Uterus (tissue), 2 donors: Measurements from ENCODE around the gene PRRX2.

Source experiments
- POLR2A ChIP-seq, 2 donors: fragments of 450-650 bp; IDR thresholded peaks; one replicate each; pipeline ENCODE4 v1.6.1; 2016; ENCODE audit warnings: antibody characterized with exemption in 2 of 2, mild to moderate bottlenecking in 1 of 2, moderate library complexity in 1 of 2
- TF ChIP-seq, protein P1 (sequence below), 4 experiments: fragments of 200-600 bp in 2 of 4; fragments of 450-650 bp in 2 of 4; sonication (generic) in 2 of 4; IDR thresholded peaks; one replicate each; pipeline ENCODE4 v1.5.1; 2016 to 2019; ENCODE audit warnings: antibody characterized with exemption in 4 of 4, mild to moderate bottlenecking in 2 of 4, moderate library complexity in 1 of 4

DNA sequence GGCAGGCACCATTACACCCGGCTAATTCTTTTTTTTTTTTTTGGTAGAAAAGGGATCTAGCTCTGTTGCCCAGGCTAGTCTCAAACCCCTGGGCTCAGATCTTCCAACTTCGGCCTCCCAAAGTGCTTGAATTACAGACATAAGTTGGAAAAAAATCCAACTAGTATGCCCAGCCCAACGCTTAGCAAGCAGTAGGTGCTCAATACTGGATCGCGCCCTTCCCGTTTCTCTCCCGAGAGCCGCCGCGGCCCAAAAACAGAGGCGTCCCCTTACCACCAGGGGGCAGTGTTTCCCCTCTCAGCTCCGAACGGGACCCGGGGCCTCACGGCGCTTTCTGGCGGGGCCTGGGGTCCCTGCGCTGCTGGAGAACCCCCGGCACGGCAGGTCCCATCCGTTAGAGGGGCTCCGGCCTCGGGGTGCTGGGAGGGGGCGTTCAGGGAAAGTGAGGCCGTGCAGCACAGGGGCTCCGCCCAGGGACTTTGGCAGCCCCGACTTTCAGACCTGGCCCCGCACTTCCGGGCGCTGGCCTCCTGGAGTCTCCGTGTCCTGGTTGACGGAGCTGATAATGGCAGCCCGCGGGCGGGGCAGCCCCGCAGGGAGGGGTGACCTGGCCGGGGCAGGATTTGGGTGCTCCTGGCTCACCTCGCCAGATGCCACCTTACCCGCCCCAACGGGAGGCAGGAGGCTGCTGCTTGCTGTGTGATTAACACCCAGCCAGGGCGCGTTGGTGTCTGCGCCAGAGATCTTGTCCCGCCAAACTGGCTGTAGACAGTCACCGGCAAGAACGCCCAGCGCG, 72.2 kb downstream of the PRRX2 start:
- TF ChIP-seq, protein P1, sequence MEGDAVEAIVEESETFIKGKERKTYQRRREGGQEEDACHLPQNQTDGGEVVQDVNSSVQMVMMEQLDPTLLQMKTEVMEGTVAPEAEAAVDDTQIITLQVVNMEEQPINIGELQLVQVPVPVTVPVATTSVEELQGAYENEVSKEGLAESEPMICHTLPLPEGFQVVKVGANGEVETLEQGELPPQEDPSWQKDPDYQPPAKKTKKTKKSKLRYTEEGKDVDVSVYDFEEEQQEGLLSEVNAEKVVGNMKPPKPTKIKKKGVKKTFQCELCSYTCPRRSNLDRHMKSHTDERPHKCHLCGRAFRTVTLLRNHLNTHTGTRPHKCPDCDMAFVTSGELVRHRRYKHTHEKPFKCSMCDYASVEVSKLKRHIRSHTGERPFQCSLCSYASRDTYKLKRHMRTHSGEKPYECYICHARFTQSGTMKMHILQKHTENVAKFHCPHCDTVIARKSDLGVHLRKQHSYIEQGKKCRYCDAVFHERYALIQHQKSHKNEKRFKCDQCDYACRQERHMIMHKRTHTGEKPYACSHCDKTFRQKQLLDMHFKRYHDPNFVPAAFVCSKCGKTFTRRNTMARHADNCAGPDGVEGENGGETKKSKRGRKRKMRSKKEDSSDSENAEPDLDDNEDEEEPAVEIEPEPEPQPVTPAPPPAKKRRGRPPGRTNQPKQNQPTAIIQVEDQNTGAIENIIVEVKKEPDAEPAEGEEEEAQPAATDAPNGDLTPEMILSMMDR (IDR thresholded peaks at IDR 0.05): peak; percentile 93 to 98 (median 96)
- peak in 1 of 2 donors; percentile 22 for TF ChIP-seq POLR2A (IDR thresholded peaks at IDR 0.05)
